ENCODE measurements around the gene RGS13. TPM values are rescaled to one million over a fixed set of nuclear protein-coding genes. Genes with fewer than 3 reads are reported as not detected.

Gene RGS13
- total RNA-seq, 4 donors from 2014 or later: 0.10 to 0.56 (median 0.34) TPM; not detected in 1

- H3K9me3 ChIP-seq: no peaks in the 10 kb centered on the region
- no peak for TF ChIP-seq CTCF (IDR thresholded peaks at IDR 0.05)
- no peaks in the 10 kb centered on the region for H3K27me3 ChIP-seq
- DNase-seq (ENCODE audit: low spot score in 2 of 2): no peak
- no peaks in the 10 kb centered on the region for H3K36me3 ChIP-seq
- no peak overlapping the region for H3K4me3 ChIP-seq
- no peak overlapping the region for H3K27ac ChIP-seq
- WGBS: 79% methylated on average over 2 of the region's 2 CpGs
- no peaks in the 10 kb centered on the region for H3K4me1 ChIP-seq
Observed at GRCh38 chr1:192709544-192709943, 73.6 kb downstream of the RGS13 start.

Other genes starting within 250 kb of the RGS13 start
- 10 to 100 TPM in 2 of 4 donors, 1 to 10 TPM in 2; 5.3 to 20.8 (median 13.8) TPM for gene RGS1, start 60.4 kb upstream of the RGS13 start, total RNA-seq
- 10 to 100 TPM; 20.4 to 84.5 (median 36.4) TPM for gene RGS2, start 172.9 kb downstream of the RGS13 start, total RNA-seq

Measured in suprapubic skin (tissue), 4 donors.